HG03196 (cell line): ENCODE measurements around the gene CARD6.
A peak's percentile ranks its signal among the peaks of the same experiment; 100 is the strongest.
"Not testable (repeated sequence)": the region's sequence is repeated elsewhere in the genome, so short reads cannot be mapped to it uniquely, and the experiment has no call there.

ENCODE experiments used
- ATAC-seq: cut with Tn5 transposase; IDR thresholded peaks from one replicate; pipeline ENCODE4 v1.9.1; 2021; ENCODE audit not compliant: unreplicated experiment

The CARD6 gene

GRCh38 chr5:40827188-40827977 lies 13.8 kb upstream of the CARD6 start:
- no peak for ATAC-seq

DNA sequence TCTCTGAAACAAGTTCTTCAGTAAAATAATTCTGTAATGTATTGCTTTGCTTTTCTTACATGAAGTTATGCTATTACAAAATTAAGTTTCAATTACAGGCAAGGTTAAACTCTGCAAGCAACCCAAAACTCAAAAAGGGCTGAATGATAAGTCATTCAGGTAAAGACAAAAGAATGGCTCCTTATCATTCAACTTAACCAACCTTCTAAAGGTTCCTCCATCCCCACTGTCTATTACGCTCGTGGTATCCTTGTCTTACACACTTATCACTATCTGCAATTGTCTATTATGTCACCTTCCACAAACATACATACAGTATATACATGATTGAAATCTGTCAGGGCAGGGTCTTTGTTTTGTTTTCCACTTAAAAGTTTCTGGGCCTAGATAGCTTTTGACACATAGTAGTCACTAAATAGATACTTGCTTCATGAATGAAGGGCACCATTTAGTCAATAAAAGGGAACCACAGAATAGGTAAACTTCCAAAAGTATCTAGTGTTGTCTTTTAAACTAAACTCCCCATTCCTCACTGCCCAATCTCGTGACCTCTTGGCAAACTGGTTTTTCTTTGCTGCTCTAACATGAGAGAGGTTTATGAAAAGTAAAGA lies 13.0 kb upstream of the CARD6 start:
- no peak for ATAC-seq

GRCh38 chr5:40828690-40829661 lies 12.2 kb upstream of the CARD6 start:
- ATAC-seq, result no peak

DNA sequence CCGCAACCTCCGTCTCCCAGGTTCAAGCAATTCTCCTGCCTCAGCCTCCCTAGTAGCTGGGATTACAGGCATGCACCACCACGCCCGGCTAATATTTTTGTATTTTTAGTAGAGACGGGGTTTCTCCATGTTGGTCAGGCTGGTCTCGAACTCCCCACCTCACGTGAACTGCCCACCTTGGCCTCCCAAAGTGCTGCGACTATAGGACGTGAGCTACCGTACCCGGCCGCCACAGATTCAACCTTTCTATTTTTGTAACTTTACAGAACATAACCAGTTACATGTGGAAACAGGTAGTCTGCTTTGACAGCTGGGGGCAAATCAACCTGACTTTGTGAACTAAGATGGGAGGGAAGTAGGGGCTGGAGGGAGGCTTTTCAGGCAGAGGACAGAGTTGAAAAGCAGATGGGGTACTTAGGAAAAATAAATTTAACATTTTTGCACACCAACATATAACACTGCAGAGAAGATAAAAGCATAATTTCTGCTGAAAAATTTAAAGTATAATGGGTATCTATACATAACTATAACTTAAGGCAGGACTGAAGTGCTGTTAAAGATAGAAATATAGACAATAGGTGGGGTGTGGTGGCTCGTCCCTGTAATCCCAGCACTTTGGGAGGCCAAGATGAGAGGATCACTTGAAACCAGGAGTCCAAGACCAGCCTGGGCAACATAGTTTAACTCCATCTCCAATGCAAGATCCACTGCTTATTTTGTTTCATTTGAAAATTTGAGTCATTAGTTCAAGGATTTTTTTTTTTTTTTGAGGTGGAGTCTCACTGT lies 11.2 kb upstream of the CARD6 start:
- ATAC-seq, result no peak

- ATAC-seq, result peak; percentile 21
Measured at GRCh38 chr5:40831346-40832210, 9.6 kb upstream of the CARD6 start.

DNA sequence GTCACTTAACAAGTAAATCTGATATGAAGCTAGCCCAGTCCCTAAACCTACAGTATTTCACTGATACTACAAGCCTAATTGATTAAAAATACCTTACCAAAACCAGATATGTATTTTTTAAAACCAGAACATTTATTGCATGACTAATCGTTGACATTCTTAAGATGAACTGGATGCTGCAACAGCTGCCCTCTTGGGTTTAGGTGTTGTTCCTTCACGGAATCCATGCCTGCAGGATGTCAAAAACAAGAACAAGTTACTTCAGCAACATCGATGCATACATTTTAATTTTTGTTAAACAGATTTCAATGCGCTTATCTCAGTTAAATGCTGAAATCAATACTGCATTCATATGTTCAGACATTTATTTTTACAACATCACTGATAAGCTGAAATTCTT lies 8.8 kb upstream of the CARD6 start:
- no peak for ATAC-seq

GRCh38 chr5:40833712-40834229 lies 7.4 kb upstream of the CARD6 start:
- ATAC-seq, result no peak

GRCh38 chr5:40834391-40834848 lies 6.7 kb upstream of the CARD6 start:
- ATAC-seq, result no peak

- ATAC-seq, result peak; percentile 97
Measured at GRCh38 chr5:40834849-40835787, 6.0 kb upstream of the CARD6 start, which contains the start of gene RPL37. RPL37 (minus strand) TSS chr5:40835222; CDS start chr5:40835185, 37 bp downstream.

- ATAC-seq, result no peak
Measured at GRCh38 chr5:40838086-40838485, 3.1 kb upstream of the CARD6 start.

DNA sequence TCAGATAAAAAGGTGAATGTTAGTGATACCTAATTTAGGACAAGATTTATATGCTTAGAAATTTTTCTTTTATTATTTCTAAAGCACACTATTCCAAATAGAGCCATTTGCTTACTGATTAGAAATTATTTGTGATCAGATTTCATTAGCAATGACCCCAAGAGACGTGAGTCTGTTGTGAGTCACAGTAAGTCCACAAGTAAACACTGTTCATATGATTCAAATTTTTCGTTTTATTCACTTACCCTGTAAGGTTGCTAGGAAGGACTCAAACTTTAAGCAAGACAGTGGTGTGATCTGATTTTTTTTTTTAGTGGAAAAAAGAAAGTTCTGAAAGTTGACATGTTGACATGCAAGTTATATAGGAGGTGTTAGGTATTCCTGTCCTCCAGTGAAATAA lies 1.2 kb downstream of the CARD6 start:
- ATAC-seq, result no peak

- ATAC-seq, result no peak
Measured at GRCh38 chr5:40844565-40844964, 3.4 kb downstream of the CARD6 start.

GRCh38 chr5:40846371-40846770 lies 5.2 kb downstream of the CARD6 start:
- no peak for ATAC-seq

DNA sequence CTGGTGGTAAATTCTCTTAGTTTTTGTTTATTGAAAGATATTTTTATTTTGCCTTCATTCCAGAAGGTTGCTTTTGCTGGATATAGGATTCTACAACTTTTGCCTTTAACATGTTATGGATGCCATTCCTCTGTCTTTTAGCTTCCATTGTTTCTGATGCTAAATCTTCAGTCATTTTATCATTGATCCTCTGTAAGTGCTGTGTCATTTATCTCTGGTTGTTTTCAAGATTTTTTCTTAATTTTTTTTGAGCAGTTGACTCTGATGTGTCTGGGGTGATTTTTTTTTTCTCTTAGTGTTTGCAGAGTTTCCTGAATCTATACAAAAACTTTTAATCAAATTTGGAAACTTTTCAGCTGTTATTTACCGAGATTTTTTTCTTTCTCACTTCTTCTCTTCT lies 6.4 kb downstream of the CARD6 start:
- no peak for ATAC-seq

DNA sequence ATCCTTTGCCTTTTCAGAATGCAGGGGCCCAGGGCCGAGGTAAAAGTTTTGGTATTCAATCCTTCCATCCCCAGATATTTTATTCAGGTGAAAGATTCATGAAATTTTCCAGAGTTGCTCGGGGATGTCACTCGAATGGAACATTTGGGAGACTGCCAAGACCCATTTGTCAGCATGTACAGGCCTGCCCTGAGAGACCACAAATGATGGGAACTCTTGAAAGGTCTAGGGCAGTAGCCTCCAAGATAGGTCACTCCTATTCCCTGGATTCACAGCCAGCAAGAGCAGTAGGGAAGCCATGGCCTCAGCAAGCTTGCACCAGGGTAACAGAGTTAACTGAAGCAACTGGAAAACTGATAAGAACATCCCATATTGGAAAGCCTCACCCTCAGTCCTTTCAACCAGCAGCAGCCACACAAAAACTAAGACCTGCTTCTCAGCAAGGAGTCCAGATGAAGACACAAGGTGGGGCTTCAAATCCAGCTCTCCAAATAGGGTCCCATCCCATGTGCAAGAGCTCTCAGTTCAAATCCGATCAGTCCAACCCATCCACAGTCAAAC lies 12.5 kb downstream of the CARD6 start:
- no peak for ATAC-seq

- ATAC-seq, result no peak
Measured at GRCh38 chr5:40860711-40861110, 19.5 kb downstream of the CARD6 start.

- not testable (repeated sequence) for ATAC-seq
Measured at GRCh38 chr5:40865004-40865403, 23.8 kb downstream of the CARD6 start.

DNA sequence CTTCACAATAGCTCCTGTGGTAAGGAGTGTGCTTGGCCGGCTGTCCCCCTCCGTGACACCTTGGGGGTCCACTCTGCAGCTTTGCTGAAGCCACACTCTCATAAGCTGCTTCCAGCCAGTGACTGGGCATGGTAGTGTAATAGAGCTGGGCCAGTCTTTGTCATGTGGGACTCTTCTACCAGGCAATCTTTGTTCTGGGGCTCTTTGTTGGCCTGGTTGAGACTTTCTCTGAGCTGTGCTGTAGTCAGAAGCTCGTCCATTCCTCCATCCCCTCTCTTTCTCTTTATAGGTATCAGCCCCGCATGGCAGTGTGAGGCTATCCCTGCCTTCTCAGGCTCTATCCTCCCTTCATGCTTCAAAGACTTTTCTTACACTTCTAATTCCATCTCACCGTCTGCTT lies 25.7 kb downstream of the CARD6 start:
- no peak for ATAC-seq
